ENCODE results near the gene GPS1.
A peak's percentile ranks its signal among the peaks of the same experiment; 100 is the strongest.

- TF ChIP-seq, protein P1, sequence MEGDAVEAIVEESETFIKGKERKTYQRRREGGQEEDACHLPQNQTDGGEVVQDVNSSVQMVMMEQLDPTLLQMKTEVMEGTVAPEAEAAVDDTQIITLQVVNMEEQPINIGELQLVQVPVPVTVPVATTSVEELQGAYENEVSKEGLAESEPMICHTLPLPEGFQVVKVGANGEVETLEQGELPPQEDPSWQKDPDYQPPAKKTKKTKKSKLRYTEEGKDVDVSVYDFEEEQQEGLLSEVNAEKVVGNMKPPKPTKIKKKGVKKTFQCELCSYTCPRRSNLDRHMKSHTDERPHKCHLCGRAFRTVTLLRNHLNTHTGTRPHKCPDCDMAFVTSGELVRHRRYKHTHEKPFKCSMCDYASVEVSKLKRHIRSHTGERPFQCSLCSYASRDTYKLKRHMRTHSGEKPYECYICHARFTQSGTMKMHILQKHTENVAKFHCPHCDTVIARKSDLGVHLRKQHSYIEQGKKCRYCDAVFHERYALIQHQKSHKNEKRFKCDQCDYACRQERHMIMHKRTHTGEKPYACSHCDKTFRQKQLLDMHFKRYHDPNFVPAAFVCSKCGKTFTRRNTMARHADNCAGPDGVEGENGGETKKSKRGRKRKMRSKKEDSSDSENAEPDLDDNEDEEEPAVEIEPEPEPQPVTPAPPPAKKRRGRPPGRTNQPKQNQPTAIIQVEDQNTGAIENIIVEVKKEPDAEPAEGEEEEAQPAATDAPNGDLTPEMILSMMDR (IDR thresholded peaks at IDR 0.05; ENCODE audit: low read depth, low read length), result no peak
- TF ChIP-seq, protein P2, sequence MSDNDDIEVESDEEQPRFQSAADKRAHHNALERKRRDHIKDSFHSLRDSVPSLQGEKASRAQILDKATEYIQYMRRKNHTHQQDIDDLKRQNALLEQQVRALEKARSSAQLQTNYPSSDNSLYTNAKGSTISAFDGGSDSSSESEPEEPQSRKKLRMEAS (IDR thresholded peaks at IDR 0.05; ENCODE audit: low read depth, low read length), result peak; percentile 32; the same call in 1 of the 2 replicates
- peak; percentile 40 for TF ChIP-seq POLR2A (IDR thresholded peaks at IDR 0.05; ENCODE audit: extremely low read depth, insufficient read length)
These were observed 14.1 kb downstream of the GPS1 start, which contains the start of gene DUS1L for GRCh38 chr17:82065638-82066303.
